HG03097 (cell line): ENCODE results near the gene C17orf113.

Experiments
- ATAC-seq: cut with Tn5 transposase; IDR thresholded peaks from one replicate; pipeline ENCODE4 v1.9.1; 2021; ENCODE audit not compliant: unreplicated experiment, low FRiP score

C17orf113 gene

DNA sequence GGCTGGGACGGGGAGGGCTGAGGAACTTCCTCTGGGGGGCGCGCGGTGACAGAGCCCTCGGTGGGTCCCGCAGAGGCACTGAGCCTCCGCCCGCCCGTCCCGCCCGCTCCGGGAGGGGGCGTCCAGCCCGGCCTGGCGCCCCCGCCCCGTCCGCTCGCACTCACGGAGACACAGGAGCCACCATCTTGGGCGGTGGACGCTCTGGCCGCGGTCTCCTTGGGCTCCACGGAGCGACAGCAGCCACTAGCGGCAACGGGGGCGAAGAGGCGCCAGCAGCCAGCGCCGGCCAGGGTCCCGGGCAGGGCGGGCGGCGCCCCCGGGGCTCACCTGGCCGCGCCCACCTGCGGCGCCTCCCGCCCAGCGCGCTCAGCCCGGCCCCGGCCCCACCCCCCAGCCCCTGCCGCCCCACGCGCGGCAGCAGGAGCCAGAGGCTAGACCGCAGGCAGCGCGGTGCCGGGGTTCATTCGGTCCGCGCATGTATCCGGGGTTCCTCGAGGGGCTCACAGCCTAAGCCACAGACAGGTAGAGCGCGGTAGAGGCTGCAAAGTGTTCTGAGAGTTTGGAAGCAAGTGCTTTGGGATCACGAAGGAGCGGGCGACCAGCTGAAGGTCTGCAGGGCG is at the start of gene C17orf113:
Gene C17orf113 (minus strand): TSS at position 209 of the 620 bp plus-strand sequence. CDS start 7,225 bp downstream, outside the sequence.
- no peak for ATAC-seq

DNA sequence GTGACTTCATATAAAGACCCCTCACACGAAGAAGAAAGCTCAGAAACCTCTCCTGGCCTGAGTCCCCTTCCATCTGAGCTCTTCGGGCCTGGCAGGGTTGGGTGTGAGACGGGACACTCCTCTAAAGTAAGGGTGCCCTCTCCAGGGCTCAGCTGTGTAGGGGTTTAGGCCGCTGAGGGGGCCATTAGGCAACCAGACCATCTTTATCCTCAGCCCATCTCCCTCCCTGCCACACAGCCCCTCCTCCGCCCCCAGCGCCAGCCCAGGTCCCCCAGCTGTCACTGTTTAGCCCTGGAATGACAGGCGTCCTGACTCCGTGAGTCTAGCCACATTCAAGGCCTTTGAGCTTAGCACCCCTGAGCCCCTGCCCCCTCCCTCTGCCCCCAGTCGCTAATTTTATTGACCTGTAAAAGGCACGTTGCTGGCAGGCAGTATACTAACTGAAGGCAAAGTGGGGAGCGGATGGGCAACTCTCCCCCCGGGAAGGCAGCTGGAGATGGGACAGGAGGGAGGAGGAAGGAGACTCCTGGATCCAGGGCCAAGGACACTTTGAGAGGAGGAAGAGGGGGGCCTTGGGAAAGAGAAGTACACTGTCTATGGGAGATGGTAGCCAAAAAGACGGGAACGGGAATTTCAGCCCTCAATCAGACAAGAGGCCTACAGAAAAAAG is 48.5 kb upstream of the C17orf113 start:
- no peak for ATAC-seq

DNA sequence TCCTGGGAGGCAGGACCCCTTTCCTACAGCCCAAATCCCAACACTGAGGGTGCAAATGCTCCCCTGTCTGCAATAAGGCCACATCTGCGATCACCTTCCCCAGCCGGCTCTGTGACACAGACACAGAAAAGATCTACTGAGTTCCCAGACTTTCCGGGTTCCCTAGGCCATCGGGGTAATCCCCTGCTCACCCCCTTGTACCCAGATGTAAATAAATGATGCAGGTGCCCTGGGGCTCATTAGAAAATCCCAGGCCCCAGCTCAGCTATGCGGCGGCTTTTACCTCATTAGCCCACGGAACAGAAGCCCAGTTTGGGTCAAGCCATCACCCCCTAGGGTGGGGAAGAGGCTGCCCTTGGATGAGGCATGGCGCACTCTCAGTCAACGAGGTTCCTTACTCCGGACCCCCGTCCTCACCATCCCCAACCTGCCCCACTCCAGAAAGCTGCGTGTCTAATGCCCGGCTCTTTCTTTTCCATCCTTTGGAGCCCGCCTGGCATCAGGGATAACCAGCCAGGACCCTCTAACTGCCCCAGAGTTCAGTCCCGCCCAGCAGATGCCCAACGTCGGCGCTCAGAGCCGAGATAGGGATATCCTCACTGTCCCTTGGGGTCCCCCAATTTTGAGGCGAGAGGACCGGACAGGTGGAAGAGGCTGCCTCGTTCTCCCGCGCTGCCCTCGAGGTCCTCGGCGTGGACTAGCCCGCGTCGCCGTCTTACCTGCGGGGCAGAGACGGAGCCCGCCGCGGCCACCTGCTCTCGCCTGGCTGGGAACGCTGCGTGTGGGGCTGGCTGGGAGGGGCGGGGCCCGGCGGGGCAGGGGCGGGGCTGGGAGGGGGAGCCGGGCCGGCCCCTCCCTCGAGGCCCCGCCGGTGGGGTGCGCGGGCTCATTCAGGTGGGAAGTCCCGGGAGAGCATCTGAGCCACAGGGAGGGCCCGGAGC is 47.6 kb upstream of the C17orf113 start, which contains the start of gene ZNF385C:
Gene ZNF385C (minus strand): TSS at position 783 of the 941 bp plus-strand sequence. CDS start 35,417 bp downstream, outside the sequence.
- no peak for ATAC-seq

DNA sequence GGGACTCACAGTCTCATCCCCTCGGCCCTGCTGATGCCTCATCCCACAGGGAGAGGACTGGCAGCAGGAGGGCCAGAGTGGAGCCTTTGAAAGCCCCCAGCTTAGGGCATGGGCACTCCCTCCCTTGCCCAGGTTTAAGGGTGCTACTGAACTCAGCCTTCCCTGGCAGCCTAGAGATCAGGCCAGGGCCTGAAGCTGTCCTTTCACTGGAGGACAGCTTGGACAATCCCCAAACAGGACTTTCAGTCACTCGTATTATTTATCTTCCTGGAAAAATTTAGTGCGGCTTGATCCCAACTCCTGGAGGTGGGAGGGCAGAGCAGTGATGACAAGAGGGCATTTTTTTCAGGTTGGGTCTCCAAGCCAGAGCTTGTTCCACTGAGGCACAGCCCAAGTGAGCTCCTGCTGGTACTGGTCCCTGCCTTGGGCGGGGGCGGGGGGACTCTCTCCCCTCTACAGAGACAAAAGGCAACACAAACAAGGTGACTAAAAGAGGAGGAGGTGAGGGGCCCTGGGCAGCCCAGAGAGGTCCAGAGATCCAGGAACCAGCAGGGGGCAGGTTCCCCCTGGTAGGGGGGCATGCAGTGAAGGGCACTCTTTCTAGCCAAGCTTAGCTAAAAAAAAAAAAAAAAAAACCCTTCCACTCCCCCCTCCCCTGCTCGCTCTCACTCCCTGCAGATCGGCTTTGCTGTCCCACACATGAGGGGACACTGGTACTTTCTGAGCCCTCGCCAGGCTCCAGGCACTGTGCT is 46.1 kb upstream of the C17orf113 start:
- ATAC-seq, result no peak

DNA sequence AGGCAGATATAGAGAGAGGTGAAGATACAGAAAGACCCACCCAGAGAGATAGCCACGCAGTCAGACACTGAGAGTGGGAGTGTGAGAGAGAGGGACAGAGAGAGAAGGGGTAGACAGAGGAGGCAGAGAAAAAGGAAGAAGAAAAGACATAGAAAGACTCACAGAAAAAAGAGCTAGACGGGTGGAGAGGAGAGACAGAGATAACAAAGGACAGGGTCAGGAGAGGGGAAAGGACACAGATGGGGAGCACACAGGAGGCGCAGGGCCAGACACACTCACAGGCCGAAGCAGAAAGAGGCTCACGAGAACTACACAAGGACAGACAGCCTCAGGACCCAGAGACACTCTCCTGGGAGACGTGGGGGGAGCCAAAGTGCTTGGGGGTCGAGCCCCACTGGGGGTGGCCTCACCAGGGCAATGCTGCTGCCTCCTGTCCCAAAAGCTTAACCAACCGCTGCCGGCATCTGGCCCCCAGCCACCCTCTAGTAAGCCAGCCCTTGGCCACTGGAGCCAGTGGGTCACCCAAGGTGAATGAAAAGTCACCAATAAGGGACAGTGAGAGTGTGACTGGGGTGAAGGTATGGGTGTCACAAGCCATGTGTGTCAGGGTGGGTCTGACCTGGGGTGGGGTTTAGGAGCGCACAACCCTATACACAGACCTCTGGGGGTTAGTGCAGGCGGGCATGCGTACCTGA is 44.1 kb upstream of the C17orf113 start:
- ATAC-seq, result no peak

DNA sequence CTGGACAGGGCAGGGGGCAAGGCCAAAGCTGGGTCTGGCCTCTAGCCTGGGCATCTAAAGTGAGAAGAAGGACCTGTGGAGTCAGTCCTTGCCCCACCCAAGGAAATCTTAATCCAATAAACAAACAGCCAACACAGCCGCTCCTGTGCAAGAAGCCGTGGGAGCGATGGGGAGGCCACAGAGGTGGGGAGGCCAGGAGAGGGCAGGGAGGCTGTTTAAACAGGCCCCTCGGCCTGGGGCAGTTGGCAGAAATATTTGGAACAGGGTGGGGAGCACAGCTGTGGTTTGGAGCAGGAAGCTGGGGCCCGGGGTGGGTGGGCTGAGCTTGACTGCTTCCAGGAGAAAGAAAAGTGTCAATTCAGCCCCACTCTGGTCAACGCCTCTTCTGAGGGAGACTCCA is 42.5 kb upstream of the C17orf113 start:
- no peak for ATAC-seq

DNA sequence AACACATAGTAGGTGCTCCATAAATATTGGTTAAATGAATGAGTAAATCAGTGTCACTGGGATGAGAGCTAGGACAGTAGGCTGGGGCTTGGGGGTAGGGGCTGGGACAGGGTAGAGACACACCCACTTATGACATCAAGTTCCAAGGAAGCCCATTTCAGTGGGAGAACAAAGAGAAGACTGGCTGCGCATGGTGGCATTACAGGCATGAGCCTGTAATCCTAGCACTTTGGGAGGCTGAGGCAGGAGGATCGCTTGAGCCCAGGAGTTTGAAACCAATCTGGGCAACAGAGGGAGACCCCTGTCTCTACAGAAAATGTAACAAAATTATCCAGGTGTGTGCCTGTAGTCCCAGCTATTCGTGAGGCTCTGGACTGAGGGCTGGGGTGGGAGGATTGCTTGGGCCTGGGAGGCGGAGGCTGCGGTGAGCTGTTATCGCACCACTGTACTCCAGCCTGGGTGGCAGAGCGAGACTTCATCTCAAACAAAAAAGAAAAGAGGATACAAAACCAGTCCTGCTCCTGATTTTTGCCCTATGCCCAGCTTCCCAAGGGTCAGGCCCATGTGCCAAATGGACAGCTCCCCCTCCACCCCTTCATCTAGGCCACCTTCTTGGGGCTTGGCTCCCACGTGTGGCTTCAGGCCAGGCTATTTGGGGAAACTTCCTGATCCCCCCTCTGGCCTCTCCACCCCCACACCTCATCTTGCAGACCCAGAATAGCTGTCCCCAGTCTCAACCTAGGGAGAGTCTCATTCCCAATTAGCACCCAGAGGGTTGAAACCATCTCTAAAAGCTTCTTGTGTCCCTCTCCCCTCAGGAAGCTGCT is 40.8 kb upstream of the C17orf113 start:
- ATAC-seq, result no peak

DNA sequence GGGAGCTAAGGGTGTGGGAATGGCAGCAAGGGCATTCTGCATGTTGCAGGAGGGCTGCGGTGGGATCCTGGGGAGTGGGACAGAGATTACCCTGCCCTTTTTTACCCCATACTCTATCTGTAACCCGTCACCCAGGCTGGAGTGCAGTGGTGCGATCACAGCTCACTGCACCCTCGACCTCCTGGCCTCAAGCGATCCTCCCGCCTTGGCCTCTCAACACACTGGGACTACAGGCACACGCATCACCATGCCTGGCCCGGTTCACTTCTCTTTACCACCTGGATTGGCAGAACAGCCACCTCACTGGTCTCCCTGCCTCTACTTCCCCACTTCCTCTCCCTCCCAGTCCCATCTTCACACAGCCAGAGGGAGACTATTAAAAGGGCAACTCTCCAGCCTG is 38.3 kb upstream of the C17orf113 start:
- no peak for ATAC-seq

DNA sequence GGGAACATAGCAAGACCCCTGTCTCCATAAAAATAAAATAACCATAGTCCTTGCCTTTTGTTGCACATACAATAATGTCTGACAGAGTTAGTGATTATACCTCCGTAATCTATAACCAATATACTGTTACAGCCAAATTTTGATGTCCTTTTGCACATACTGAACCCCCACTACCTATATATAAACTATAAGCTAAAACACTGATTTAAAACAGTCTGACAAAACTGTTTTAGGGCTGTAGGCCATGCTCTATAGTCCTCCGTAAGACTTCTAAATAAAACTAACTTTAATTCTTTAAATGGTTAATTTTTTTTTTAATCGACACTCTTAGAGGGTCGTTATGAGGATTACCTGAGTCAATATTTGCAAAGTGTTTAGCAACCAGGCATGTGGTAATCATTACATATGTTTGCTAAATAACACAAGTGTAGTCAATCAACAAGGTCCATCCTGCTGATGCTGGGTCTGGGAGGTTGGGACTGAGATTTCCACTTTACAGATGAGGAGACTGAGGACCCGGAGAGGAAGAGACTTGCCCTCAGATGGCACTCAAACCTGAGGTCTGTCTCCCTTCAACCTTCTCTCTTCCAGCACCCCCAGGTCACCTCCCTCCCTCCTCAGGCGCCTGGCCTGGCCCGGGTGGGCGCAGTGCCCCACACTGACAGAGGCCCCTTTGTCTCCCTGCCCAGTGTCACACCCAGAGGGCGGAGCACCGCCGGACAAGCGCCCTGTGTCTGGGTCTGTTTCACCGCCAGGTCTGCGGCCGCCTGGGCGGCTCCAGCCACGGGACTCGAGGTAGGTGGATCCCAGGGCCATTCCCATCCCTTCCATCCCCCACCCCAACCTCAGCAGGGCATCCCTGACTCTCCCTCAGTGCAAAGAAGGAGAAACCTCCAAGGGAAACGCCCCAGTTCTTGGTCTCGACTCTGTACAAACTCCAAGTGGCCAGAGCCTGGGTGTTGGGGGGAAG is 37.6 kb upstream of the C17orf113 start:
- ATAC-seq, result no peak

DNA sequence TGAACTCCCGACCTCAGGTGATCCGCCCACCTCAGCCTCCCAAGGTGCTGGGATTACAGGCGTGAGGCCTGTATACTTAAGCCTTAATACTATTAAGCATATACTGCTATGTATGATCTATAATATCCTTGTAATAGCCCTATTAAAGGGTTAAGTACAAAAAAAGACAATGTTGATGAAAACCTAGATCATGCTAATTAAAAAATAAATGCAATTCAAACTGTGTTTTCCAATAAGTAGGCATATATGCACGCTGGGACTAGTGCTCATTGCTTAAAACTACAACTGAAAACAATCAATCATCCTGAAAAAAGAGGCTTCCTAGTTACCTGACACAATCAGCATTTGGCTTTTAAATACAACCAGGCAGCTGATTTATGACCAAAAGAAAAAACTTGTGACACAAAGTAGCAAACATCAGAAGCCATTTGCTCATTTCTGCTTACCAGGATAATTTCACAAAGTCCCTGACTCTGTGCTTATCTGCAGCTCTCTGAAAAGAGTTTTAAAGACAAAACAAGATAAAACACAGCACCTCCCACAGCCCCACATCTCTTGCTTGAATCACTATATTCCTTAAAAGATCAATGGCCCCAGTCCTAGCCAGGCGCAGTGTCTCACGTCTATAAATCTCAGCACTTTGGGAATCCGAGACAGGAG is 36.8 kb upstream of the C17orf113 start:
- no peak for ATAC-seq

DNA sequence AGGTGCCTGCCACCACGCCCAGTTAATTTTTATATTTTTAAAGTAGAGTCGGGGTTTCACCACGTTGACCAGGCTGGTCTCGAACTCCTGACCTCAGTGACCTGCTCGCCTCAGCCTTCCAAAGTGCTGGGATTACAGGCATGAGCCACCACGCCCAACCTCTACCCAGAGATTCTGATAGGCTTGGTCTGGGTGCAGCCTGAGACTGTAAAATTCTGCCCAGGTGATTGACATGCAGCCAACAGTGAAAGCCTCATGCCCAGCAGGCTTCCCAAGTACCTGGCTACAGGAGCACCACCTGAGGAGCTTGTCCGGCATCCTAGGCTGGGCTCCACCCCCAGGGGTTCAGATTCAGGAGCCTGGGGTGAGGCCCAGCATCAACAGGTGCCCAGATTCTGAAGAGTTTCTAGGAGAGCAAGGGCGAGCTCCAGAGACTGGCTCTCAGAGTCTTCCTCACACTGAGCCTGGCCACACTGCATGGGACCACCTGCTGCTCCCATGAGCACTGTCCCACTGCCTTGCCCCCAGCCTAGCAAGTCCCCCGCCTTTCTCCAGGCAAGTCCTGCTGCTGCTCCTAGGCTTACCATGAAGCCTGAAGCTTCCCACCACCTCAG is 31.2 kb upstream of the C17orf113 start:
- ATAC-seq, result no peak

DNA sequence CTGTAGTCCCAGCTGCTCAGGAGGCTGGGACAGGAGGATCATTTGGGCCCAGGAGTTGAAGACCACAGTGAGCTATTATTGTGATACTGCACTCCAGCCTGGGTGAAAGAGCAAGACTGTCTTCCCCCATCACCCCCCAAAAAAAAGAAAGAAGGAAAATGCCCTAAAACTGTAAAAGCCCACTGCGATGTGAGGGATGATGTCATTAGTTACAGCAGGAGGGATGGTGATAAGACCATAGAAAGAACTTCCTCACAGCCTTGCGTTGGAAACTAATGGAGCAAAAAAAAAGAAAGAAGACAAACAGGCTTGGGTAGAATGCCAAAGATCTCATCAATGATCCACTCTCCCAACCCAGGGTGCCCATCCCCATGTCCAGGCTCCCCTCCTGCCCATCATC is 29.1 kb upstream of the C17orf113 start:
- ATAC-seq, result no peak

DNA sequence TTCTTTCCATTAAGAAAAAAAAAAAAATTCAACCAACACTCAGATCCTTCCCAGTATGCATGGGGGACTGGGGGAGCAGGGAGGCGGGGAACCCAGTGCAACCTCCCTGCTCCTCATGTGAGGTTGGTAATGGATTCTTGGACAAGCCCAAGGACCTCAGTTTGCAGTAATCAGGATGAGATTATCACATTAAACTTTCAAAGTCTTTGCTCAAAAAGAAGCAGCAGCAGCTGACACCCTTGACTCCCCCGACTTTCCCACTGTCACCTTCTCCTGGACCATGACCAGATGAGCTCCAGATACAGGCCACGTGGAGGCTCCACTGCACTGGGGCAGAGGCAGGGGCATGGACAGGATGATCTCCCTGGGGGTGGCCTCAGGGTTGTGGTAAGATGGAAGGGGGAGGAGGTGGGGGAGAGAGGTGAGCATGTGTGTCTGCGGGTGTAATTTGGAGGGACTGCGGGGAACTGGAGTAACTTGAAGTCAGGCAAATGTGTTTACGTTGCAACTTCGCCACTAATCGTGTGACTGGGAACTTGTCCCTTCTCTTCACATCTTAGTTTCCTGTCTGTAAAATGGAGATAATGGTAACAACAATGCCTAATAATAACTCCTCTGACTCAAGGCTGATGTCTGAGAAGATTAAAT is 28.1 kb upstream of the C17orf113 start:
- no peak for ATAC-seq

DNA sequence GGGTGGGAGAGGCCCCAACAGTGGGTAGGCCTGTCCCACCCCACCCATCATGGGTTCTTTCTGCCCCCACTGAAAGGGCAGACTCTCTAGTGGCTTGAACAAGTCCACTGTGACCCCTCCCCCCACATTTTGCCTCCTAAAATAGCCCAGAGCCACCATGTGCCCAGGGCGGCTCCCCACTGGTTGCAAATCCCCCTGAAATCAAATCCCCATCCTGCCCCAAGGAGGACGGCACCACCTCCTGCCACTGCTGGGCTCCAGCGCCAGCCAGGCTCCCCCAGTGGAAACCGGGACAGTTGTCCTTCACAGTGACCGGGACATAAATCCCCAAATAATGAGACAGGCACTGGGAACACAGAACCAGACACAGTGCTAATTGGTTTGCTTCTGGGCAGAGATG is 27.4 kb upstream of the C17orf113 start:
- no peak for ATAC-seq

DNA sequence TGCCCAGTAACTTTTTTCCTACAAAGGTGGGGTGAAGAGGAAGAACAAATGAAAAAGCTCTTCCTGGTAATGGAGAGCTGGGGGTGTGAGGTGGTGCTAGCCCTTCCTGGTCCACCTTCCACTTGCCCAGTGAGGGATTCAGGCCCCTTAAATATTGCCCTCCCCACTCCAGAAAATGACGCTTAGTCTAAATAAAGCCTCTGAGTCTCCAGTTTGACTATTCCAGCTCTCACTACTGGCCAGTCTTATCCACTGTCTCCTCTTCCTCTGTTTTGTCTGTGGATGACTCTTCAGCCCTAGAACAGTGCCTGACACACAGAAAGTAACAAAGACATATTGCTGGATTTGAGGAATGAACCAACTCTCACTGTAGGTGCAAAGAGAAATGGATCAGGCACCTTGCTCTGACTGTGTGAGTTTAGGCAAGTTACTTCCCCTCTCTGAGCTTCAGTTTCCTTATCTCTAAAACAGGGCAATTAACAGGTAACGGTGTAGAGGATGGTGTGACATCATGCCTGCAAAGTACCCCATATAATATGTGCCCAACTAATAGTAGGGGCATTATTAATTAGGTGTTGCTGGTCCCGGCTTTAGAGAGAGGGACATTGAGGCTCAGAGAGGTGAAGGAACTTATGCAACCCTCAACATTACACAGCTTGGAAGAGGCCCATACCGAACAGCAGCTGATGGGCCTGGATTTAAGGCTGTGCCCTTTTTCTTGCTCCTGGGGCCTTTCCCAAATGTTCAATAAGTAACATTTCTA is 26.6 kb upstream of the C17orf113 start:
- no peak for ATAC-seq

DNA sequence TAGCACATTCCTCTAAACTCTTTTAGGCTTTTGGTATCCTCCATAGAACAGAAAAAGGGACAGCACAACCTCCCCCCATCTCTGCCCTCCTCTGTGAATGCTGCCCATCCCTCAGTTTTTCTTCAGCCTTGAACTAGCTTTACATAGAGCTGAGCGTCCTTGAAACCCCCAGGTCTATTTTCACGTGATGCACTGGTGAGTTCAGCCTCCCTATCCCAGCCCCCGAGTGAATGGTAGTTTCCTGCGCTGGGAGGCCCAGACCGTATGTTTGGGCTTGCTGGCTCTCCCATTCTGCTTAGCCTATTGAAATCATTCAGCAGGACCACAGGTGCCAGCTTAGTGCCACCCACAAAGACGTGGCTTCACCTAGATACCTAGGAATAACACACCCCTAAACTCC is 25.4 kb upstream of the C17orf113 start:
- no peak for ATAC-seq
